ACC112 (cell line): Measurements from ENCODE around the gene RAD51.

ENCODE experiments used
- H2AFZ ChIP-seq: fragments of 200-600 bp; sonication (generic); one replicate; pipeline ENCODE4 v1.6.0; 2017; ENCODE audit warnings: antibody characterized with exemption, low read length; ENCODE audit not compliant: unreplicated experiment
- H3K27ac ChIP-seq: fragments of 200-600 bp; sonication (generic); 2 replicates; pipeline ENCODE4 v1.5.1; 2014; ENCODE audit warnings: low read depth, mild to moderate bottlenecking, antibody characterized with exemption, low read length, moderate library complexity
- H3K27me3 ChIP-seq: fragments of 200-600 bp; sonication (generic); 2 replicates; pipeline ENCODE4 v1.6.1; 2014; ENCODE audit warnings: mild to moderate bottlenecking, antibody characterized with exemption, low read length, moderate library complexity, mixed read lengths; ENCODE audit not compliant: insufficient read depth
- H3K36me3 ChIP-seq: fragments of 200-600 bp; sonication (generic); 2 replicates; pipeline ENCODE4 v1.6.1; 2016; ENCODE audit warnings: mild to moderate bottlenecking, antibody characterized with exemption, low read length, moderate library complexity, mixed read lengths; ENCODE audit not compliant: insufficient read depth
- H3K4me1 ChIP-seq: fragments of 200-600 bp; sonication (generic); one replicate; pipeline ENCODE4 v1.6.1; 2016; ENCODE audit warnings: low read length, mixed read lengths; ENCODE audit not compliant: insufficient read depth, unreplicated experiment, control insufficient read depth
- H3K4me3 ChIP-seq: fragments of 200-600 bp; sonication (generic); 2 replicates; pipeline ENCODE4 v1.5.1; 2014; ENCODE audit warnings: mild to moderate bottlenecking, low read depth, low read length
- H3K79me2 ChIP-seq: fragments of 200-600 bp; sonication (generic); one replicate; pipeline ENCODE4 v1.6.0; 2016; ENCODE audit warnings: low read length; ENCODE audit not compliant: control insufficient read depth, unreplicated experiment, insufficient read depth

RAD51 gene

DNA sequence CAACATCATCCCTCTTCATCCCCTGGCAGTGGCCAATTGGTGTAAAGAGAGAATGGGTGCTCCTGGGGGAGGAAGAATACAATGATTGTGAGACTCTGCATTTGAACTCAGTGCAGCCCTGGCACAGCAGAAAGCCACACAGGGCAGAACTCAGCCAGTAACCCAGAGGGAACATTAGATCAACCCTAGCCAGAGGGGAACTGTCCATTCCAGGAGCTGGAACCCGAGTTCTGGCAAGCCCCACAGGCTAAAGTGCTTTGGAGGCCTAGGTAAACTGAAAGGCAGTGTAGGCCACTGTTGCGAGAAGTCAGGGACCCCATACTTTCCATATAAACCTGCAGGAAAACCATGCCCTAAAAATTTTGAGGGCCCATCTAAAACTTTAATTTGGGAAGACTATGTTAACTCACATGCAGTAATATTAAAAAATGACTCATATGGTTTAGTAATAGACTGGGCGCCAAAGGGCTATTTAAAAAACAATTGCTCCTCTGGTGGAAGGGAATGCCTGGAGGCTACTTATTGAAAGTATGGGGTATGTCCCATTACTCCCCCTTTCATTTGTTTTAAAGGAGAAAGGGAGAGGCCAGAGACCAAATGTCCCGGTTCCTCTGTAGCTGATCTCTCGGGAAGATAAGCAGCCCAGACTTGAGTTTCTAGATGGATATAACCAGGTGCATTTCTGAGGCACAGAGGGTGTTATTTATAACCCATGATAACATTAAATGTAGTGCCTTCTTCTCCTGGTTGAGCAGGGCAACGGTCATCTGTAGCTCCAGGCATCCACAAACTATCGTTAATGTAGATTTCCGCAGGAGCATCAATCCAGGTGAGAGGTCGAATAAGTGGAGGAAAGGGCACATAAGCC lies 5.8 kb upstream of the RAD51 start:
- Histone ChIP-seq H3K36me3 (no peaks in the 10 kb centered on the region), H3K4me1 (peaks cover 3% of the 10 kb centered on the region), H2AFZ (no peak overlapping the region), H3K27ac (no peak overlapping the region), H3K4me3 (no peak overlapping the region), H3K79me2 (no peaks in the 10 kb centered on the region), H3K27me3 (no peaks in the 10 kb centered on the region)

DNA sequence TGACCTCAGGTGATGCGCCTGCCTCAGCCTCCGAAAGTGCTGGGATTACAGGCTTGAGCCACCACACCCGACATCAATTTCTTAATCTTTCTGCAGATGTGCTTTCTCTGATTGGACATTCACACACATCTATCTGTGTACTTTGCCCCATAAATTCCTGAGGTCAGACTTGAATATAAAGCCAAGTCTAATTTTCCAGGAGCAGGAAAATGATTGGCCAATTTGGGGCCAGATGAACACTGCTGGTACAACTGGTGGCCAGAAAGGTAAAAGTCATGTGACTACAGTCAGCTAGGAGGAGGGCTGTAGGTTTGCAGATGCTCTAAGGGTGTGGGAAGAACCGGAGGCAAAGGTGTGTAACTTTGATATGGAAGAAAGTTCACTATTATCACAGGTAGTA lies 3.2 kb upstream of the RAD51 start:
- no peak overlapping the region for H3K4me3 ChIP-seq
- H3K79me2 ChIP-seq = peaks cover 16% of the 10 kb centered on the region
- H3K36me3 ChIP-seq = no peaks in the 10 kb centered on the region
- no peak overlapping the region for H3K27ac ChIP-seq
- H2AFZ ChIP-seq = no peak overlapping the region
- no peaks in the 10 kb centered on the region for H3K27me3 ChIP-seq
- peaks cover 10% of the 10 kb centered on the region for H3K4me1 ChIP-seq

DNA sequence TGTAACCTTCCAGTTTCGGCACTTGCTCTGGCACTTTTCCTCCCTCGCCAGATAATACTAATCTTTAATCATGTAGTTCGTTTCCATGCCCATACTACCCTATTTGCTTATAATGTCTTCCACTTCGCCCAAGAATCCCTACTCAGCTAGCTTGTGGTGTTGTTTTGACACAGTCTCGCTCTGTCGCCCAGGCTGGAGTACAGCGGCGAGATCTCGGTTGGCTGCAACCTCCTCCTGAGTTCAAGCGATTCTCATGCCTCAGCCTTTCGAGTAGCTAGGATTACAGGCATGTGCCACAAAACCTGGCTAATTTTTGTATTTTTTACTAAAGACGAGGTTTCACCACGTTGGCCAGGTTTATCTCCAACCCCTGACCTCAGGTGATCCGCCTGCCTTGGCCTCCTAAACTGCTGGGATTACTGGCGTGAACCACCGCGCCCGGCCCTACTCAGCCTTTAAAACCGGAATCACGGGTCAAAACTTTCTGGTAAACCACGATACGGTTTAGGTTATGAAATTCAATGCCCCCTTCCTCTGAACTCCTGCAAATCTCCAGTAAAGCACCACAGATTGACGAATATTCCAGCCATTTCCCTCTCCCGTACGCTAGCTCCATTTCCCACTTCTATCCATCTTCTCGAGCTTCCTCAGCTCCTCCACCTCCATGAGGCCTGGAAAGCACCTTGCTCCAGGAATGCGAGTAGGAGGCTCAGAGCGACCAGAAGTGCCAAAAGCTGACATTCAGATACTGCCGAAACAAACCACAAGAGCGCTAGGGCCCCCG lies 878 bp upstream of the RAD51 start:
- peaks cover 25% of the 10 kb centered on the region for H3K79me2 ChIP-seq
- H3K27me3 ChIP-seq = no peaks in the 10 kb centered on the region
- H3K36me3 ChIP-seq = no peaks in the 10 kb centered on the region
- H3K4me3 ChIP-seq = peak overlapping the region; percentile 88
- peak overlapping the region; percentile 86 for H2AFZ ChIP-seq
- H3K4me1 ChIP-seq = peaks cover 11% of the 10 kb centered on the region
- peak overlapping the region; percentile 86 for H3K27ac ChIP-seq

GRCh38 chr15:40695469-40695890 lies 506 bp downstream of the RAD51 start:
- Histone ChIP-seq H3K27me3 (no peaks in the 10 kb centered on the region), H3K36me3 (peaks cover 12% of the 10 kb centered on the region), H2AFZ (peak overlapping the region; percentile 91), H3K4me3 (peak overlapping the region; percentile 88), H3K27ac (peak overlapping the region; percentile 86), H3K4me1 (peaks cover 11% of the 10 kb centered on the region), H3K79me2 (peaks cover 25% of the 10 kb centered on the region)

DNA sequence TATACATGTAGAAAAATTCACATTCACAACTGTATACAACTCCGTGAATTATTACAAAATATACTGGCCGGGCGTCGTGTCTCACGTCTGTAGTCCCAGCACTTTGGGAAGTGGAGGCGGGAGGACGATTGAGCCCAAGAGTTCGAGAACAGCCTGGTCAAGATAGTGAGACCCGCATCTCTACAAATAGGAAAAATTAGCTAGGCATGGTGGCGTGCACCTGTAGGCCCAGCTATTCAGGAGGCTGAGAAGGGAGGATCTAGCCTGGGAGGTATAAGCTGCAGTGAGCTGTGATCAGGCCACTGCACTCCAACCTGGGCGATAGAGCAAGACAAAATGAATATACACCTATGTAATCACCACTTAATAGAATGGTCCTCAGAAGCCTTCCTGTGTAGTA lies 1.3 kb downstream of the RAD51 start:
- peaks cover 18% of the 10 kb centered on the region for H3K36me3 ChIP-seq
- no peak overlapping the region for H2AFZ ChIP-seq
- H3K79me2 ChIP-seq = peaks cover 25% of the 10 kb centered on the region
- H3K4me1 ChIP-seq = peaks cover 11% of the 10 kb centered on the region
- peak overlapping the region; percentile 88 for H3K4me3 ChIP-seq
- H3K27me3 ChIP-seq = no peaks in the 10 kb centered on the region
- no peak overlapping the region for H3K27ac ChIP-seq

DNA sequence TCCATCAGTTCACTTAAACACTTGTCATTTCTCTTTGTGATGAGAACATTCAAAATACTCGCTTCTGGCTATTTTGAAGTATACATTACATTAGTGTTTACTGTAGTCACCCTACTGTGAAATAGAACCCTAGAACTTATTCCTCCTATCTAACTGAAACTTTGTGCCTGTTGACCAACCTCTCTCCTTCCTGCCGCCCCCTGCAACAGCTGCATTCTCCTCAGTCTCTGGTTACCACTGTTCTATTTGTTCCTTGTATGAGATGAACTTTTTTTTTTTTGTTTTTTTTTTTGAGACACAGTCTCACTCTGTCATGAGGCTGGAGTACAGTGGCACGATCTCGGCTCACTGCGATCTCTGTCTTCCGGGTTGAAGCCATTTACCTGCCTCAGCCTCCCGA lies 2.9 kb downstream of the RAD51 start:
- no peak overlapping the region for H2AFZ ChIP-seq
- no peak overlapping the region for H3K27ac ChIP-seq
- H3K27me3 ChIP-seq = no peaks in the 10 kb centered on the region
- H3K4me3 ChIP-seq = no peak overlapping the region
- peaks cover 25% of the 10 kb centered on the region for H3K79me2 ChIP-seq
- peaks cover 18% of the 10 kb centered on the region for H3K36me3 ChIP-seq
- peaks cover 11% of the 10 kb centered on the region for H3K4me1 ChIP-seq

GRCh38 chr15:40702077-40702476 lies 7.1 kb downstream of the RAD51 start:
- peaks cover 21% of the 10 kb centered on the region for H3K36me3 ChIP-seq
- no peaks in the 10 kb centered on the region for H3K4me1 ChIP-seq
- peaks cover 7% of the 10 kb centered on the region for H3K79me2 ChIP-seq
- H3K4me3 ChIP-seq = no peak overlapping the region
- H2AFZ ChIP-seq = no peak overlapping the region
- no peak overlapping the region for H3K27ac ChIP-seq
- H3K27me3 ChIP-seq = no peaks in the 10 kb centered on the region

DNA sequence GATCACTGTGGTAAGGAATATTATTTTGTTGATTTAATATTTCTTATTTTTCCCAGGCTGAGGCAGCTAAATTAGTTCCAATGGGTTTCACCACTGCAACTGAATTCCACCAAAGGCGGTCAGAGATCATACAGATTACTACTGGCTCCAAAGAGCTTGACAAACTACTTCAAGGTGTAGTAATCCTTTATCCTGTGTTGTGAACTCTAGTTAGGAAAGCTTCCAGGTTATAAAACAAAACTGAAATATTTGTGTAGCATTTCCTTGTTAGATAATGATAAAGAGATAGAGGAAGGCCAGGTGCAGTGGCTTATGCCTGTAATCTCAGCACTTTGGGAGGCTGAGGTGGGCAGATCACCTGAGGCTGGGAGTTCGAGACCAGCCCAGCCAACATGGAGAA lies 11.1 kb downstream of the RAD51 start:
- Histone ChIP-seq H3K4me1 (no peaks in the 10 kb centered on the region), H3K27ac (no peak overlapping the region), H3K79me2 (no peaks in the 10 kb centered on the region), H3K4me3 (no peak overlapping the region), H3K36me3 (peaks cover 8% of the 10 kb centered on the region), H2AFZ (no peak overlapping the region), H3K27me3 (no peaks in the 10 kb centered on the region)

DNA sequence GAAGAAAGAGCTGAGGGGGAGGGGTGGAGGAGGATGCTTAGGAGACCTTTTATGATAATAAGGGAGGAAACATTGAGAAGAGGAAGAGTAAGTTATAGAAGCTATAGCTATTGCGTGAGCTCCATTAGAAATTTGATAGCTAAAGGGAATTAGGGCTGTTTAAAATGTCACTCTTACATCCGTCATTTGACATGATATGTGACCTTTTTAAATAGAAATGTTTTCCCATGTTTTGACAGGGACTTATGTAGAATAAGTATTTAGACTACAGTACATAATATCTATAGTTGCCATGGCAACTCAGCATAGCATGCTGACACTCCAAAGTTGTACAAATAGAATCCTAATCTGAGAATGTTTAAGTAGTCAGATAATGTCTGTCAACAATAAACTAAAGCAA lies 19.2 kb downstream of the RAD51 start:
- no peak overlapping the region for H3K27ac ChIP-seq
- H3K4me3 ChIP-seq = no peak overlapping the region
- H3K79me2 ChIP-seq = no peaks in the 10 kb centered on the region
- H3K36me3 ChIP-seq = peaks cover 13% of the 10 kb centered on the region
- H3K27me3 ChIP-seq = no peaks in the 10 kb centered on the region
- H3K4me1 ChIP-seq = no peaks in the 10 kb centered on the region
- no peak overlapping the region for H2AFZ ChIP-seq

GRCh38 chr15:40716165-40716564 lies 21.2 kb downstream of the RAD51 start:
- H2AFZ ChIP-seq = no peak overlapping the region
- H3K27ac ChIP-seq = no peak overlapping the region
- no peaks in the 10 kb centered on the region for H3K27me3 ChIP-seq
- no peak overlapping the region for H3K4me3 ChIP-seq
- peaks cover 13% of the 10 kb centered on the region for H3K36me3 ChIP-seq
- no peaks in the 10 kb centered on the region for H3K4me1 ChIP-seq
- no peaks in the 10 kb centered on the region for H3K79me2 ChIP-seq
